HG03565 (cell line): ENCODE data around the gene TFCP2.
"Not testable (repeated sequence)": the region's sequence is repeated elsewhere in the genome, so short reads cannot be mapped to it uniquely, and the experiment has no call there.

Source experiments
- ATAC-seq: cut with Tn5 transposase; IDR thresholded peaks from one replicate; pipeline ENCODE4 v1.9.1; 2021; ENCODE audit warnings: mild to moderate bottlenecking, moderate library complexity; ENCODE audit not compliant: unreplicated experiment

The TFCP2 gene

DNA sequence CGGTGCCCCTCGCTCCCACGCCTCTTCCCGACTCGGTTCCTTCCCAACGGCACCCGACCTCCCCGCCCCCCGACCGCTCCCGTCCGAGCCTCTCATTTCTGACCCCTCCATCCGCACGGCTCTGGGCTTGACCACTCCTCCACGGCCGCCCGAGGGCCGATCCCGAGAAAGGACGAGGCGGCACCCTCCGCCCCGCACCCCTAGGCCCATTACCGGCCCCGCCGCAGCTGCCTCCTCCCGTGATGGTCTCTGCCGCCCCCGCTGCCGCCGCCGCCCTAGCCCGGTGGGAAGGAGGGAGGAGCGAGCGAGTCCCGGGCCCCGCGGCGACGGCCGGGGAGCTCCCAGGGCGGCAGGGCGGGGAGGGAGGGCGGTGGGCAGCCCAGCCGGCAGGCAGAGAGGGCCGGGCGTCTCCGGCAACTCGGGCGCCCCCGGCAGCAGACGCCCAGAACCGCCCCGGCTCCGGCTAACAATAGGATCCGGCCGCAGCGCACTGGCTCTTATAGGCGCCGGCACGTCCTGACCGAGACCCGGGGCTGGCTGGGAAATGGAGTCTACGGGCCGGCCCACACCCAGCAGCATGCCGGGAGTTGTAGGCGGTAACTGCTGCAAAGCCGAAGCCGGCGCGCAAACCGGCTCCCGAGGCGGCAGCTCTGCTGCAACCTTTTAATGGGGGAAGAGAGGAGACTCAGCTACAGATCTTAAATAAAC, 89.7 kb downstream of the TFCP2 start, which contains the start of gene CSRNP2:
Gene CSRNP2, minus strand, starts transcription at position 471 of the 708 bp plus-strand sequence. CDS start 7,035 bp downstream, outside the sequence.
- peak; percentile 93 for ATAC-seq

DNA sequence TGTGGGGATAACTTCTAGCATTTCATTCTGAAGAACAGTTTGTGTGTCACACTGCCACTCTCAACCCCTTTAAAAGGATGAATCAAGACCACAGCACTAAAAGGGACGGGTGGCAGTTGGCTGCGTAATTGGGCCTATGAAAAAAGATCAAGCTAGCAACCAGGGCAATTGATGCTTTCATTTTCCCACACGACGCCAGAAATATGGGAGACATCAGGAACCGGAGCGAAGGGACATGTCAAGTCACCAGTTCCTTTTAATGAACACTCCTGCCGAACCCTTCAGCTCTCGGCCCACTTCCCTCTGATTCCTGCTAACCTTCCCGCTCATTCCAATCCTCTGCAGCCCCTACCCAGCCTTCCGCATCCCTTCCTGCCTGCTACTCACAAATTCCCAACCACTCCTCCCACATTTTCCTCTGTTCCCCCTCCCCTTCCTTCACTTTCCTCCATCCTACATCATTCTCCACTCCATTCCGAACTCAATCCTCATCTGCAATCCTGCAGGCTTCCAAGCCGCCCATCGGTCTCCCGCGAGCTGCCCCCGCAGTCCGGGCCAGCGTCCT, 90.3 kb downstream of the TFCP2 start:
- no peak for ATAC-seq

DNA sequence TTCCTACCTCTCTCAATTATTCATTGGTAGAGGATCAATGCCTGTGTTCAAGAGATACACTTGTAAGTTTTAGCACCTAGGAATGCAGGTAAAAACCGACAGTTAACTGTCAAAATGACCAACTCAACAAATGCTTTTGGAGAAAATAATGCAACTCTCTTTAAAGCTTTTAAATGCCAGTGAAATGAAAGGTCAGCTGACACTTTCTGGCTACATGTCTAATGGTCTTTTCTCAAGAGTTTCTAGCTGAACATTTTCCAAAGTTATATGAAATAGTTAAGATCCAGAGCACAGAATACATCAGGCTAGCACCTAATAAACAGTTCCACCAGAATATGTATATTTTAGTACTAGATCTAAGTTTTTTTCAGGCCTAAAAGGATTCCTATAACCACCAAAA, 91.5 kb downstream of the TFCP2 start:
- ATAC-seq, result no peak

DNA sequence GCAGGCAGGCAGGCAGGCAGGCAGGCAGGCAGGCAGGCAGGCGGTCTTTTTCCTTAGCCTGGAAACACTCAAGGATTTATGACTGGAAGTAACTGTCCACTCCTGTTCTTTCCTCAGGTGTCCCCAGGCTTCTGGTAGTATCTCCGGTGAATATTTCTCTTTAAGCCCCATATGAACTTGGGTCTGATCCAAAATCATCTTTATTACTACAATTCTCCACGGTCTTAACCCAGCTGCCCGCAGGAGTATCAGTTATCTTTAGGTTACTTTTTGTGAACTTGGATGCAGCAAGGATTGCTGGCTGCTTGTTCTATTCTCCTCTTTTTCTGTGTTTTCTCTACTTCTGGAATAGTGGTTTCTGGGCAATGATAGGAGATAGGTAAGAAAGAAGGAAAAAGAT, 92.8 kb downstream of the TFCP2 start:
- no peak for ATAC-seq

DNA sequence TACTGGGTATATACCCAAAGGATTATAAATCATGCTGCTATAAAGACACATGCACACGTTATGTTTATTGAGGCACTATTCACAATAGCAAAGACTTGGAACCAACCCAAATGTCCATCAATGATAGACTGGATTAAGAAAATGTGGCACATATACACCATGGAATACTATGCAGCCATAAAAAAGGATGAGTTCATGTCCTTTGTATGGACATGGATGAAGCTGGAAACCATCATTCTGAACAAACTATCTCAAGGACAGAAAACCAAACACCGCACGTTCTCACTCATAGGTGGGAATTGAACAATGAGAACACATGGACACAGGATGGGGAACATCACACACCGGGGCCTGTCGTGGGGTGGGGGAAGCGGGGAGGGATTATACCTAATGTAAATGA, 94.1 kb downstream of the TFCP2 start:
- ATAC-seq, result not testable (repeated sequence)

DNA sequence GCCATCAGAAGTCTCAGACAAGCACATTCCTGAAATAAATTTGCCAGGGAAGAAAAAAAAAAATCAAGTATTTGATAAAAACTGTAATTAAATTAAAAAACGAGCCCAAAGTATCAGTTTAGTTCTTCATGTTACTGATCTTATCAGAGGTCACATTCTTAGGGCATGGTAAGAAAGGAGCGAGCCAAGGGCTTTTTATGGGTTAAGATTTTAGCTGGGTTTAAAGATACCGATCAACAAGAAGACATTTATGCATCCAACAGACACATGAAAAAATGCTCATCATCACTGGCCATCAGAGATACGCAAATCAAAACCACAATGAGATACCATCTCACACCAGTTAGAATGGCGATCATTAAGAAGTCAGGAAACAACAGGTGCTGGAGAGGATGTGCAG, 94.6 kb downstream of the TFCP2 start:
- not testable (repeated sequence) for ATAC-seq

DNA sequence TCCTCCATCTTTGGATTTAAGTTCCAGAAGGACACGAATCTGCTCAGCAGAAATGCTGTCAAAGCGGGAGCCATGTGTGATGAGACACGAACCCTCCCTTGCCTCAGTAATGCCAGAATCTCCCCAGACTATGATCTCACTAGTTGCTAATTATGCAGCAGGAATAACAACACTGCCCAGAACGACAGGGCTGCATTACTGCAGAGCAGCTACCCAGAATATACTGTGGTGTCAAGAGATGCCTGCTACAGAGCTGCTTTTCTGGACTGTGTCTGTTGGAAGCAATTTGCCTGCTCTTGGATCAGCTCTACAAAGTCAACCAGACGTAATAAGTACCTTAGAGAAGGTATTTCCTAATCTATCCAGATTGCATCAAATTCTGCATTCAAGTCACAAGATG, 95.0 kb downstream of the TFCP2 start:
- no peak for ATAC-seq

DNA sequence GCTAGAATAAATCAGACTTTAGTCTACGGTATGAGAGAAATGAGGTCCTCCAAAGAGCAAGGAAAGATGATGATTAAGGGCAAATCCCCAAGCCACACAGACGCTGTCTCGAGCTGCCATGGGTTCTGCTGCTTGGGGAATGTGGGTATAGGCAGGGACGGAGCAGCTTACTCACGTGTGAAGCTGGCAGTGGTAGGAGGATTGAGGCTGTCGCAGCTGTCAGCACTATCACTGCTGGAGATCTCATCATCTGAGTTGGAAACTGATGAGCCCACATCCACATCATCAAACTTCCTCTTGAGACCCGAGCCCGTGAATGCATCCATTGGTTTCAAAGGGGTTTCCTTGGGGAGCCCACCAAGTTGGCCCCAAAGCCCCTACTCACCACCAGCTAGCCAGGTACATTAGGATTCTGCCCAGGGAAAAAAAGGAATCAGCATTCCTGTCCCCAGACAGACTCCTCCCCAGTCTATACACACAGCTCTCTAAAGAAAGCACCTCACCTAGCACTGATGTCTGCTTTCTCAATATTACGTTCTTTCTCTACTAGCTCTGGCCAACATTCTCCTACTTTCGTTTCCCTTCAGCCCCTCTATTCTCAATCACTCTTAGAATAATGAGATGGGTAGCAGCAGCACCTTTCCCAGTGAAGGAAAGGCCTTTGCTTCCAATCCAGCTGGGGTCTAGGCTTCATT, 96.6 kb downstream of the TFCP2 start:
- no peak for ATAC-seq

DNA sequence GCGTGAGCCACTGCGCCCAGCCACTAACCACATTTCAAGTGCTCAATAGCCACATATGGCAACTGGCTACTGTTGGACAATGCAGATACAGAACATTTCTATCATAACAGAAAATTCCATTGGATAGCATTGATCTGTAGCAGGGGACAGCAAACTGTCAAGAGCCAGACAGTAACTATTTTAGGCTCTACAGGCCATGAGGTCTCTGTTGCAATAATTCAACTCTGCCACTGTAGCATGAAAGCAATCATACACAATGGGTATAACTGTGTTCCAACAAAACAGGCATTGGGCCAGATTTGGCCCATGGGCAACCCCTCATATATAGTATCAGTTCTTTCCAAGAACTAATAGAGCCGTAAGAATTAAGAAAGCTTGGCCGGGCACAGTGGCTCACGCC, 97.5 kb downstream of the TFCP2 start:
- no peak for ATAC-seq

DNA sequence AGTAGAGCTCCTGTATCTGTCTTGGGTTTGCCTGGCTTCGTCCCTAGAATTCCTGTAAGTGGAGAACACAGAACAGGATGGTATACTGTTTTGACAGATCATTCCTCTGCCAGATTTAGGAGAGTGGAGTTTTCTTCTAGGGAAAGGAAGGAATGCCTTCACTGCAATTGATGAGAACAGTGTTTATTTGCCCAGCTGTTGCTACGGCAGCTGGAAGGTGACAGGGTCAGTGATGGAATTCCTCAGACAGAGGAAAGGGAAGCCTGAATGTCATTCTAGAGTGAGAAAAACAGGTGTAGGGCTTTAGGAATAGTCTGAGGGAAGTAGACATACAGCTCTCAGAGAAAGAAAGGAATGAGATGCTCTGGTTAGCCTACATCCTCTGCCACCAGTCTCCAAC, 101.3 kb downstream of the TFCP2 start:
- no peak for ATAC-seq

DNA sequence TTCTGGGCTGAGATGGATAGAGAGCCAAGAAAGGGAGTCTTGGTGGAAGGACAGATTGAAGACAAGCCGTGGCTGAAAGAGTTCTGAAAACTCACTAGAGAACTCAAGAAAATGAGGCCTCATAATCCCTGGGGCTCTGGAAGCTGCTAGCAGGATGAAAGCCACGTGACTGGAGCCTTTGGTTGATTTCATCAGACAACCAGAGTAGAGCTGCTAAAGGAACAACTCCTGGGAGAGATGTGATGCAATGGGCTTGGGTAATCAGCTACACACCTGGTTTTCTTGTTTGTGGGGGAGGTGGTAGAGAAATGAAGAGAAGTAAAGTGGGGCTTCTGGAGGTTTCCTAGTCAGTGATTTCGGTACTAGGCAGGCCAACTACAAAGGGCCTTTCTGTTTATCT, 102.9 kb downstream of the TFCP2 start:
- no peak for ATAC-seq

DNA sequence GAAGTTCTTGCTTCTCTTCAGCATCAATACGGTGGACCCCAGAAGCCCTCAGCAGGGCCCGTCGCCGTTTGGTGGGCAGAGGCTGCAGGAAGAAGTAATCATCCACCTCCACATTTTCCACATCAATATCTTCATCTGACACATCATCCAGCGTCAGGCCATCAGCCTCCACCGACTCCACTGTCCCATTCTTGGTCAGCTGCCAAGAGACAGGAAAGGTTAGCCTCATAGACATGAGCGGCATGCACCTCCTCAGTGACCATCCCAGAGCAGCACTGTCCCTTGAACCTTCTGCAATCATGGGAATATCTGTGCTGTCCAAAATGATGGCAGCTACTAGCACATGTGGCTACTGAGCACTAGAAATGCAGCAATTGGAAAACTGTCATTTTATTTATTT, 105.2 kb downstream of the TFCP2 start:
- ATAC-seq, result no peak

DNA sequence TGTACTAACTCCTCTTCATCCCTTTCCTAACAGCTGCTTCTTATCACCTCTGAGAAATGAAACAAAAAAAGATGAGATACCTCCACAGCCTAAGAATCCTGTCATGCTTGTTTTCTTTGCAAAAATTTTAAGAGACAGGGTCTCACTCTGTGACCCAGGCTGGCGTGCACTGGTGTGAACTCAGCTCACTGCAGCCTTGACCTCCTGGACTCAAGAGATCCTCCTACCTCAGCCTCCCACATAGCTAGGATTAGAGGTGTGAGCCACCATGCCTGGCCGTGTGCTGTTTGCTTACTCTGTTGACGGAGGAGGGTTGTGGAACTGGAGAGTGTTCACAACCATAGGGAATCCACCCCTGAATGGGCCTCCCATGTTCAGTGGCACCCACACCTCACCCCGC, 105.7 kb downstream of the TFCP2 start:
- no peak for ATAC-seq

DNA sequence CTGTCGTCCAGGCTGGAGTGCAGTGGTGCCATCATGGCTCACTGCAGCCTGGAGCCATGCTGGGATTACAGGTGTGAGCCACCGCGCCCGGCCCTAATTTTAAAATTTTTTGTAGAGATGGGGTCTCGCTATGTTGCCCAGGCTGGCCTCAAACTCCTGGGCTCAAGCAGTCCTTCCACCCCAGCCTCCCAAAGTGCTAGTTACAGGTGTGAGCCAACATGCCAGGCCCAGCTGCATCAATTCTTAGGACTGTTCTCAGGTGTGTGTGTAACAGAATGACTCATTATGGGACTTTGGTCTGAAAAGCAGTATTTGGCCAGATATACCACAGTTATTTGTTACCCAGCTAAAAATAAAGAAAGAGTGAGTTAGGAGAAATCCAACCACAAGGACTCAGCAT, 107.4 kb downstream of the TFCP2 start:
- ATAC-seq, result no peak

DNA sequence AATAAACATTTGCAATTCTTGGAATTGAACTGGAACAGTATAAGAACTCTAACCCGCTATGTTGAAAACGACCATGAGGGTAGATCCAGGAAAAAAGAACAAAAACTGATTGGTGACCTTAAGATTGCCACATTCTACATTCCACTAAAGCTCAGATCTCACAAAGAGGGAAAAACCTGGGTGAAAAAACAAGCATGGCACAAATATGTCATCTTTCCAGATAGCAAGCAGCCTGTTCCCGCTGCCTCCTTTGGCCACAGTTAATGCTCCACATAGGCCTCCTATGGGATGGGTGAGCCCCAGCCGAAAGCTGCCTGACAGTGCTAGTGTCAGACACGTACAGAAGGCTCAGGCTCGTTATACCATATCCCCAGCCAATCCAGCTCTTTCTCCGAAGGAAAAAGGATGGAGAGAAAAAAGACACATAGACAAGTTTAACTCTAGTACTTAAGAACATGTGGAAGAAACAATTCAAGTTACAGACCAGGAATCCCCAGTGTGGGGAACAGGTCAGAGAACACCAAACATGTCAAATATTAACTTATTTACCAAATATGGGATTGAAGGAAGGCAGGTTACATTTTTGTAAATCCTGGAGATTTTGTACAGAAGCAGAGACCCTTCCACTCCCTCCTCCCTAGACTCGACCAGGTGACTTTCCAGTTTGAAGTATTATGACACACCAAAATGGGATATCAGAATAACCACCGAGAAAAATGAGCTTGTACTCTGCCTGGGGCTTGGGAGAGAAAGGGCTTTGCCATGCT, 110.1 kb downstream of the TFCP2 start:
- ATAC-seq, result no peak

DNA sequence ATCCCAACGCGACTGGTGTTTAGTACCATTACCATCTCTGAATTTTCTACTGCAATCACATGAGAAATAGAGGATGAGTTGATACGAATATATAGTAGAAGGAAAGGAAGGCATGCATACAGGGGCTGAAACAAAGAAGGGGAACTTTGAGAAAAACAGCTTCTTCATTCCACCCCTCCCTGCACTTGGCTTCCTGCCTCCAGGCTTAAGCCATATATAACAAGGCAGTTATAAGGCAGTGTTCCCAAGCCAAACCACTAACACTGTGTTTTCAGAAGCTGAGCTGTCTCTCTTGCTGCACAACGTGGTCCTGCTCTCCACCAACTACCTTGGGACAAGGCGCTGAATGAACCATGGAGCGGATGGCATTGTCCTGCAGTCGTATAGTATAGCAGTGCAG, 113.8 kb downstream of the TFCP2 start:
- ATAC-seq, result no peak

DNA sequence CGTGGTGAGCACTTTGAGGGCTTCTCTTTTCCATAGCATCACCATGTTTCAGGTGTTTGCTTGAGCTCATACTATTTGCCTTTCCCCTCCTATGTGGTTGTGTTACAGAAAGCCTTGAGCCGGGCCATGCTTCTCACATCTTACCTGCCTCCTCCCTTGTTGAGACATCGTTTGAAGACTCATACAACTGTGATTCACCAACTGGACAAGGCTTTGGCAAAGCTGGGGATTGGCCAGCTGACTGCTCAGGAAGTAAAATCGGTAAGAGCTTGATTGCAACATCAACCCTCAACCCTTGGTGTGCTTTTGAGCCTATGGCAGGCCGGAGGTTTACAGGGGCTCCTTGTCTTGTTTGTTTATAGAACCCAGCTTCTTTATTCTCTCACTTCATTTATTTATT, 116.7 kb downstream of the TFCP2 start:
- ATAC-seq, result no peak

DNA sequence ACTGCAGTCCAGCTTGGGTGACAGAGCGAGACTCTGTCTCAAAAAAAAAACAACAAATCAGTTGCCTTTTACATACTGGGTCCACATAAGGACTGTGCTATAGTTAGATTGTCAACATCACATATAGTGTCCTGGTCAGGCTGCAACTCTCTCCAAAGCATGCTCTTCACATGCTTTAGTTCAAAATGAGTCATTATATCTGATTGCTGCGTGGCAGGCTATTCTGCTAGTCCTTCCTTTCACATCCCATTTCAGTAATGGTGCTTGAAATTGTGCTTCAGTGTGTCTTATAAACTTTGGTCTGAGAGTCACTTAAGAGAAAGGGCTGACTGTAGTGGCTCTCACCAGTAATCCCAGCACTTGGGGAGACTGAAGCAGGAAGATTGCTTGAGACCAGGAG, 117.9 kb downstream of the TFCP2 start:
- ATAC-seq, result no peak

DNA sequence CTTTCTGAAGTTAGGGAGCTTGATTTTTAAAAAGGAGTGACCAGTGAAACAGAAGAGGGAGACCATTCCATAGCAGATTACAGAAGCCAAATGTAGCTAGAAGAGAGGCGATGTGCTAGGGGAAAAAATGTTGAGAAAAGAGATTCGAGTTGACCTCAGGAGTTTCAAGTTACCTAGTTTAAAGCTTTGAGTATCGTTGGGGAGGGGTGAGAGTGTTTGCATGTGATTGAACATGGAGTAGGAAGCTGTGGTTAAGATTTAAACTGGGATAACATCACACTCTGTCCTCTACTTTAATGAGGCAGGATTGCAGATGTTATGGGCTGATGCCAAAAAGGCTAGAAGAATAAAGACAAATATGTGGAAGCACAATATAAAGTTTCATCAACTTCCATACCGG, 121.1 kb downstream of the TFCP2 start:
- ATAC-seq, result no peak

DNA sequence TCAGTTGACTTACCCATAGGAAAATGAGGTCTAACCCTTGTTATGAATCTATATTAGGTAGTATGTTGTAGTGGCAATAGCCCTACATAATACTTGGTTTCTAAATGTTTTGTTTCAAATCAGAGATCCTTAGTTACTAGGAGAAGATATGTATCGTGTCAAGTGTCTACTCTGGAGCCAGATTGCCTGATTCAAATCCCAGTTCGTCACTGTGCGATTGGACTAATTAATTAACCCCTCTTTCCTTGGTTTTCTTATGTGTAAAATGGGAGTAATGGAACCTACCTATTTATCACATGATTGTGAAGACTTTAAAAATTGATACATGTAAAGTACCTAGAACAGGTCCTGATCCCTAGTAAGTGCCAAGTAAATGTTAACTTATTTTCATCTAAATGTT, 123.4 kb downstream of the TFCP2 start:
- no peak for ATAC-seq

DNA sequence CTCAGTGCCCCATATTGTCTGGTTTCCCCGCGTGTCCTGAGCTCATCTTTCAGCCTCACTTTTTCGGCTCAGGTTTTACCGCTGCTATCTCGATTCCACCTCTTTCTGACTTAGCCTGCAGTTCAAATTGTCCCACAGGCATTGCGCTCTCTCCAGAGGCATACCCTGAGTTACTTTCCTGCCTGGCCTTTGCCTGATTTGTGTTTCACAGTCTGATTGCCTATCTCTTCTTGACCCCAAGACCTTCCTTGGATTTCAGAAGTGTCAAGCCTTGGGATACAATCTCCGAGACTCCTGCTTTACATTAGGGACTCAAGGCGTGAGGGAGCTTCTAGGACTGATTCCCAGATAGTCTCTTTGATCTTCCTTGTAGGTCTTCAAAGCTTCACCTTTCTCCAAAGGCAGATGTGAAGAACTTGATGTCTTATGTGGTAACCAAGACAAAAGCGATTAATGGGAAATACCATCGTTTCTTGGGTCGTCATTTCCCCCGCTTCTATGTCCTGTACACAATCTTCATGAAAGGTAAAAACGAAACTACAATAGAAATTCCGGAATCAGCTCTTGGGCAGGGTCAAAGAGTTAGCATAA, 124.2 kb downstream of the TFCP2 start:
- ATAC-seq, result no peak
